T1000 (cell line): ENCODE measurements around the gene HPCAL1.
"Not testable (repeated sequence)": the region's sequence is repeated elsewhere in the genome, so short reads cannot be mapped to it uniquely, and the experiment has no call there.

Experiments
- DNase-seq: peaks from one replicate; lab custom pipeline; 2025; ENCODE audit warnings: mixed read lengths; lab: John Stamatoyannopoulos, UW

HPCAL1 gene

GRCh38 chr2:10285191-10285555 is 17.5 kb upstream of the HPCAL1 start:
- DNase-seq = no peak

- peak; percentile 51 for DNase-seq
These were observed 17.0 kb upstream of the HPCAL1 start for GRCh38 chr2:10285556-10286198.

DNA sequence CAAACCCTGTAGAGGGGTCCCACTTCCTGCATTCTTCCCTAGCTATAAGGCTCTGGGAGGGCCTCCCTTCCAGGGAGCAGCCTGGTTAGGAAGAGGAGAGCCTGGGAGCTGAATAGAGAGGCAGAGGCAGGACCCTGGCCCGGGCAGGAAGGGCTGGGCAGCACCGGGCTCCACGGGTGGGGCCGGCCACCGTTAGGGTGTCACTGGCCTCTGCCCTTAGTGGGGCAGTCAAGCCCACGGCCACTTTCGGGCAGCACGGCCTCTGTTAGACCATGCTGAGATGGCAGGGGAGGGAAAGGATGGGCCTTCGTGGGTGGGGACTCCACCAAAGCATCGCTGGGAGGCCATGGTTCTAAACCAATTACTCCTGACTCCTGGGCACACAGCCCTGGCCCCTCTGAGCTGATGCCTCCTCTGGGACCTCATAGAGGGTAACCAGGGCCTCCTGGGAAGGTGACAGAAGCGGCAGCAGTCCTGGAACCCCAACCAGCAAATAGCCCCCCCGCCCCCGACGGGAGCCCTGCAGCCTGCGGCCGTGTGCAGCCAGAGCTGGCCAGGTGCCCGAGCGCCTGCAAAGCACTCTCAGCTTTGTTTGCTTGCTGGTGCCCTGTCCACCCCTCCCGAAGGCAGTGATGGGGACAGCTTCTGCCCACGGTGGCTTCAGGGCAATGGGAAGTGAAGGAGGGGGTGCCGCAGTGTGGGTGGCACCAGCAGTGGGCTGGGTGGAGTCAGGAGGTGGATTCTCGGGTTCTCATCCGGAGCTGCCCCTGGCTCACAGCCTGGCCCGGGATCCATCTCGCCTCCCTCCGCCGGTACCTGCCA is 16.3 kb upstream of the HPCAL1 start:
- no peak for DNase-seq

DNA sequence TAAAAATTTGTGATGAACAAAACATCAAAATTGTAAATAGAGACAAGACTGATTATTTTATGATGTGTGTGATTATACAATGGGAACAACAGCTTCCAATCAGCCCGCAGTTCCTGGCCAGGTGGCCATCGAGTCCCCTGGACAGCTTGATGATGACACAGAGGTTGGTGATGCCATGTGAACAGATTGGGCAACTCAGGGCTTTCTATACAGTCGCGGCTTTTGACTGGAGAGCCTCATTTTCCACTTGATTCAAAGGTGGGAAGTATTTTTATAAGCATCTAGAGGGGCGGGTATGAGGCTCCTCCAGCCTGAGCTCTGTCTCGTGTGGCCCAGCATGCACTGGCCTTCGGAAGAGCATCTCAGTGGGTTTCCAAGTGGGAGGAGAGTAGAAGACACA is 14.9 kb upstream of the HPCAL1 start:
- DNase-seq = no peak

DNA sequence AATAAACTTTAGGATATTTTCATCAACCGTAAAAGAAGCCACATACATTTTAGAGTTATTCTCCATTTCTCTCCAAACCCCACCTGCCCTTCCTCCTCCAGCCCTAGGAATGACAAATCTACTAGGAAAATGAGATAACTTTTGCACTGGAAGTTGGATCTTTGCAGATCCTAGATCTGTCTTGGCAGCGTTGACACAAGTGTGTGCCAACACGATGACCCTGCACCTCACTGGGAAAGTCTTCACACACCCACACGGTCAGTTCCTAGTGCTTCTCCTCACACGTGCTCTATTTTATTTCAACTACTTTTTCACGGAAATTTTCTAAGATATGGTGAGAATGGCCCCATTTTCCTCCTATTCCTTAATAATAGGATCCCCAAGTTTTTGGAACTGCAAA is 14.1 kb upstream of the HPCAL1 start:
- no peak for DNase-seq

DNA sequence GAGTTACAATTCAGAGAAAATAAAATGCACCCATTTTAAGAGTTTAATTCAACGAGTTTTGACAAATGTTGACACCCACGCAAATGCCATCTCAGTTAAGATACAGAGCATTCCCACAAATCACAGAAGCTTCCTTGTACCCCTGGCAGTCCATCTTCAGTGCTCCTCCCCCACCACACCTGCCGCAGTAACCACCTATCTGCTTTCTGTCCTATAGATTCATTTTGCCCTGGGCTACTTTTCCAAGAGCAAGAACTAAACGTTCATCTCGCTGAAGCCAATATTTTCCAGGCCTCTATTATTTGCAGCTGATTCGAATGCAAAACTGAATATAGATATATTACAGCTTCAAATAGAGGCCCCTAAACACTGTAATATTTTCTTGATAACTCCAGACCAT is 13.4 kb upstream of the HPCAL1 start:
- DNase-seq = no peak

DNA sequence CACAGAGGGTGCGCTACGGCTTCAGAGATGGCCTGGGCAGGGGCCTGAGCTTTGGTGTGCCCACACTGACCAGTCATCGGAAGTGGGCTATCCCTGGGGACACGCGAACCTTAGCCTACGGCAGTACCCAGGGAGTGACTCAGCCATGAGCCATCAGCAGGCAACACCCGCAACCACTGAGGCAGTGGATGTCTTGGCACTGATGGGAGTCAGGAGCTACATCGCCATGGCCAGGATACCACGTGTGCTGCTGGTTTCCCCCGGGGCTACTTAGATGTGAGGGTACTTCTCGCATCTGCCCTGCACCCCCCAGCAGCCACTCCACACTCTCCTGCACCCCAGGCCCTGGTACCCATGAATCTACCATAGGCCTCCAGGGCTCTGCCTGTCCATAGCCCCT is 12.8 kb upstream of the HPCAL1 start:
- DNase-seq = peak; percentile 94

DNA sequence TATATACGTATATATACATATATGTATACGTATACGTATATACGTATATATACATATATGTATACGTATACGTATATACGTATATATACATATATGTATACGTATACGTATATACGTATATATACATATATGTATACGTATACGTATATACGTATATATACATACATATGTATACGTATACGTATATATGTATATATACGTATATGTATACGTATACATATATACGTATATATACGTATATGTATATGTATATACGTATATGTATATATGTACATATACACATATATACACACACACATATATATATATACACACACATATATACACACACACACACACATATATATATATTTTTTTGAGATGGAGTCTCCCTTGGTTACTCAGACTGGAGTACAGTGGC is 11.3 kb upstream of the HPCAL1 start:
- not testable (repeated sequence) for DNase-seq

DNA sequence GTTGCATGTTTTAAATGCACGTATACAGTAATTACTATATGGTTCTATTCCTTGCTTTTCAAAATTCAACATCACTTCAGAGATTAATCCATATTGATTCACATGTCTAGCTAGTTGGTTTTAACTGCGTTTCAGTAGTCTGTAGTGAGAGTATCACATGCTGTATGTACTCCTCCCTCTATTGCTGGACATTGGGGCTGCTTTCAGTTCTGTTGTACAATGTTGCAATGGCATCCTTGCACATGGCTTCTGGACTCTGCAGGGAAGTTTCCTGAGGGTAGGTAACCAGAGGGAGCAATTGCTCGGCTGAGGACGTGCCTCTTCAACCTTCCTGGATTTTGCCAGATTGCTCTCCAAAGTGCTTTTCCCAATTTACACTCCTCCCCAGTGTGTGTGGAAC is 10.7 kb upstream of the HPCAL1 start:
- no peak for DNase-seq

DNA sequence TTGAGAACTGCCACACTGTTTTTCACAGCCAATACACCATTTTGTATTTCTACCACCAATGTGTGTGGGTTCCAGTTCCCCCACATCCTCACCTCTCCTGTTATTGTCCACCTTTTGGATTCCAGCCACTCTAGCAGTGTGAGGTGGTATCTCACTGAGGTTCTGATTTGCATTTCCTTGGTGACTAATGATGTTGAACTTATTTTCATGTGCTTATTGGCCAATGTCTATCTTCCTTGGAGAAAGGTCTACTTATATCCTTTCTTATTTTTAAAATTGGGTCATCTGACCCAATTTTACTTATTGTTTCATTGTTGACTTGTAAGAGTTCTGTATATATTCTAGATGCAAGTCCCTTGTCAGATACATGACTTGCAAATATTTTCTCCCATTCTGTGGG is 9.1 kb upstream of the HPCAL1 start:
- DNase-seq = no peak

DNA sequence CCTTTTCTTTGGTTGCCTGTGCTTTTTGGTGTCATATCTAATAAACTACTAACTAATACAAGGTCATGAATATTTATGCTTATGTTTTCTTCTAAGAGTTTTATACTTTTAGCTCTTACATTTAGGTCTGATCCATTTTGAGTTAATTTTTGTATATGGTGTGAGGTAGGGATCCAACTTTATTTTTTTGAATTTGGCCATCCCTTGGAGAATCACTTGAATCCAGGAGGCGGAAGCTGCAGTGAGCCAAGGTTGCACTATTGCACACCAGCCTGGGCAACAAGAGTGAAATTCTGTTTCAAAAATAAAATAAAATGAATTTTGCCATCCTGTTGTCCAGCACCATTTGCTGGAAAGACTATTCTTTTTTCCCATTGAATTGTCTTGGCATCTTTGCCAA is 8.6 kb upstream of the HPCAL1 start:
- no peak for DNase-seq

DNA sequence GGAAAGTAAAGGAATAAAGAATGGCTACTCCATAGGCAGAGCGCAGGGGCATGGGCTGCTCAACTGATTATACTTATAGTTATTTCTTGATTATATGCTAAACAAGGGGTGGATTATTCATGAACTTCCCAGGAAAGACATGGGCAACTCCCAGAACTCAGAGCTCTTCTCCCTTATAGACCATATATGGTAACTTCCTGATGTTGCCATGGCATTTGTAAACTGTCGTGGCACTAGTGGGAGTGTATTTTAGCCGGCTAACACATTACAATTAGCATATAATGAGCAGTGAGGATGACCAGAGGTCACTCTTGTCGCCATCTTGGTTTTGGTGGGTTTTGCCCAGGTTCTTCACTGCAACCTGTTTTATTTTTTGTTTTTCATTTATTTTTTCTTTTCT is 7.1 kb upstream of the HPCAL1 start:
- not testable (repeated sequence) for DNase-seq

DNA sequence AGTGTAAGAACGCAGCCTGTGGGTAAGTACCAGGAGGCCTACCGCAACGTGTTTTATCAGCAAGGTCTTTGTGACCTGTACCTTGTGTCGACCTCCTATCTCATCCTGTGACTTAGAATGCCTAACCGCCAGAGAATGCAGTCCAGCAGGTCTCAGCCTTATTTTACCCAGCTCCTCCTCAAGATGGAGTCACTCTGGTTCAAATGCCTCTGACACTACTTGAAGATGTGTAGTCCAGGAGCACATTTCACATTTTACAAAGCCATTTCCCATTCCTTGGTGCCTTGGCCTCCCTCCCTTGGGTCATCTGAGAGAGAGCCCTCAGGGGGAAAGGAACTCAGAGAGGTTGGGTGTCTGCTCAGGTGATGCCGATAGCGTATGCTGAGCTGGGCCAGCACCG is 6.6 kb upstream of the HPCAL1 start:
- DNase-seq = no peak

DNA sequence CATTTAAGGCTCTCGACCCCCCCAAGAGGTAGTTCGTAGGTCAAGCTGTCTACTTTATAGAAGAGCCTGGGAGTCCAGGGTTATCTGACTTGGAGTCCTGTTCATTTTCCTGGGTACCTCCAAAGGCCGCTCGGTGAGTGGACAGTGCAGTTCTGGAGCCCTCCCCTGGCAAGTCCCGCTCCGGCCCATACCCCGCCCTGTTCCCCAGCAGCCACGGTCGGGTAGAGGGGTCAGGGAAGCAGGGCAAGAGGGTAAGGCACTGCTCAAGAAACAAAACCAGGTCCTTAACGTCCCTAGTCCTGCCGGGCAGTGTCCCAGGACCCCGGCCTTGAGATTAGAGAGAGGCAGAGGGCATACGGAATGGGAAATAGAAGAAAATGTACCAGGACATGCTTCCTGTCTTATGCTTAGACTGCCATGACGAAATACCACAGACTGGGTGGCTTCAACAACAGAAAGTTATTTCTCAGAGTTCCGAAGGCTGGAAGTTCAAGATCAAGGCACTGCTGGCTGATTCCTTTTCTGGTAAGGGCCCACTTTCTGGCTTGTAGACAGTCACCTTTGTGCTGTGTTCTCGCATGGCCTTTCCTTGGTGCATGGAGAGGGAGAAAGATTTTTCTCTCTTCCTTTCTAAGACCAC is 5.4 kb upstream of the HPCAL1 start:
- DNase-seq = no peak

GRCh38 chr2:10297959-10298531 is 4.7 kb upstream of the HPCAL1 start:
- DNase-seq = peak; percentile 67

DNA sequence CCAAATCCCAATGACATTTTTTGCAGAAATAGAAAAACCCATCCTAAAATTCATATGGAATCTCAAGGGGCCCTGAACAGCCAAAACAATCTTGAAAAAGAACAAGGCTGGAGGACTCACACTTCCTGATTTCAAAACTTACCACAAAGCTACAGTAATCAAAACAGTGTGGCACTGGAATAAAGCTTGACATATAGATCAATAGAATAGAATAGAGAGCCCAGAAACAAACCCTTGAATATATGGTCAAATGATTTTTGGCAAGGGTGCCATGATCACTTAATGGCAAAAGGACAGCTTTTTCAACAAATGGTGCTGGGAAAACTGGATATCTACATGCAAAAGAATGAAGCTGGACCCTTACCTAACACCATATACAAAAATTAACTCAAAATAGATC is 3.9 kb upstream of the HPCAL1 start:
- DNase-seq = not testable (repeated sequence)

- no peak for DNase-seq
These were observed 2.3 kb upstream of the HPCAL1 start for GRCh38 chr2:10300328-10300920.

GRCh38 chr2:10300997-10301940 is 1.4 kb upstream of the HPCAL1 start:
- DNase-seq = no peak

- DNase-seq = no peak
These were observed 694 bp upstream of the HPCAL1 start for GRCh38 chr2:10301941-10302478.

- DNase-seq = no peak
These were observed 533 bp downstream of the HPCAL1 start for GRCh38 chr2:10303181-10303693.
